GM13976 (cell line): Measurements from ENCODE around the gene TPM4.
"Not testable (repeated sequence)": the region's sequence is repeated elsewhere in the genome, so short reads cannot be mapped to it uniquely, and the experiment has no call there.

ENCODE experiments used
- DNase-seq: peaks from one replicate; pipeline ENCODE4 v3.0.0; 2012; ENCODE audit warnings: low spot score
- CTCF ChIP-seq: IDR thresholded peaks from 2 replicates; pipeline ENCODE4 v1.5.1; 2012; ENCODE audit warnings: borderline replicate concordance, mild to moderate bottlenecking; ENCODE audit not compliant: insufficient read depth; ENCODE audit errors: extremely low read depth, missing control alignments, control extremely low read depth
- in situ Hi-C: fragments of 300-500 bp; cut with MboI; formaldehyde crosslinking; loops from one replicate; pipeline ENCODE4 v1.12.0; 2022; ENCODE audit warnings: low sequenced_read_pairs, mixed read lengths, inconsistent platforms; ENCODE audit not compliant: unreplicated experiment

Gene TPM4

GRCh38 chr19:16076154-16076957, at the start of gene TPM4:
TPM4 (plus strand) TSS chr19:16076495; CDS start chr19:16076566, 71 bp downstream.
- no peak for TF ChIP-seq CTCF
- peak; percentile 93 for DNase-seq
- in situ Hi-C loops = no loop called here

GRCh38 chr19:16026756-16027155, 49.5 kb upstream of the TPM4 start:
- TF ChIP-seq CTCF = no peak
- in situ Hi-C loops = loop anchor here (25.0 kb wide), 2 partner anchors 361 to 389 kb away; partner anchors contain the start of gene CYP4F3
- no peak for DNase-seq

- no peak for DNase-seq
- in situ Hi-C loops = loop anchor here (25.0 kb wide), 2 partner anchors 360 to 390 kb away; partner anchors contain the start of gene CYP4F3
- no peak for TF ChIP-seq CTCF
Observed at GRCh38 chr19:16027528-16027927, 48.8 kb upstream of the TPM4 start.

DNA sequence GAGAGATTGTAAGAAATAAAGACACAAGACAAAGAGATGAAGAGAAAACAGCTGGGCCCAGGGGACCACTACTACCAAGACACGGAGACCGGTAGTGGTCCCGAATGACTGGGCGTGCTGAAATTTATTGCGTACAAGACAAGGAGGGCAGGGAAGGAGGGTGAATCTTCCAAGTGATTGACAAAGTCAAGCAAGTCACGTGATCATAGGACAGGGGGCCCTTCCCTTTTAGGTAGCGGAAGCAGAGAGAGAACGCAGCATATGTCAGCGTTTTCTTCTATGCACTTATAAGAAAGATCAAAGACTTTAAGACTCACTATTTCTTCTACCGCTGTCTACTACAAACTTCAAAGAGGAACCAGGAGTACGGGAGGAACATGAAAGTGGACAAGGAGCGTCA, 46.1 kb upstream of the TPM4 start:
- not testable (repeated sequence) for DNase-seq
- in situ Hi-C loops = loop anchor here (25.0 kb wide), 2 partner anchors 357 to 393 kb away; partner anchors contain the start of gene CYP4F3

- in situ Hi-C loops = loop anchor here (25.0 kb wide), 2 partner anchors 356 to 394 kb away; partner anchors contain the start of gene CYP4F3
- DNase-seq = no peak
- no peak for TF ChIP-seq CTCF
Observed at GRCh38 chr19:16030964-16031871, 45.1 kb upstream of the TPM4 start.

- no peak for DNase-seq
- TF ChIP-seq CTCF = no peak
- in situ Hi-C loops = loop anchor here (25.0 kb wide), 2 partner anchors 355 to 395 kb away; partner anchors contain the start of gene CYP4F3
Observed at GRCh38 chr19:16031872-16032200, 44.5 kb upstream of the TPM4 start.

- DNase-seq = peak; percentile 20
- in situ Hi-C loops = loop anchor here (25.0 kb wide), 2 partner anchors 355 to 395 kb away; partner anchors contain the start of gene CYP4F3
- TF ChIP-seq CTCF = no peak
Observed at GRCh38 chr19:16032509-16033135, 43.7 kb upstream of the TPM4 start.
